ENCODE results near the gene LCE3A.

GRCh38 chr1:152656459-152656858 lies 33.6 kb upstream of the LCE3A start:
- TF ChIP-seq, protein P1, sequence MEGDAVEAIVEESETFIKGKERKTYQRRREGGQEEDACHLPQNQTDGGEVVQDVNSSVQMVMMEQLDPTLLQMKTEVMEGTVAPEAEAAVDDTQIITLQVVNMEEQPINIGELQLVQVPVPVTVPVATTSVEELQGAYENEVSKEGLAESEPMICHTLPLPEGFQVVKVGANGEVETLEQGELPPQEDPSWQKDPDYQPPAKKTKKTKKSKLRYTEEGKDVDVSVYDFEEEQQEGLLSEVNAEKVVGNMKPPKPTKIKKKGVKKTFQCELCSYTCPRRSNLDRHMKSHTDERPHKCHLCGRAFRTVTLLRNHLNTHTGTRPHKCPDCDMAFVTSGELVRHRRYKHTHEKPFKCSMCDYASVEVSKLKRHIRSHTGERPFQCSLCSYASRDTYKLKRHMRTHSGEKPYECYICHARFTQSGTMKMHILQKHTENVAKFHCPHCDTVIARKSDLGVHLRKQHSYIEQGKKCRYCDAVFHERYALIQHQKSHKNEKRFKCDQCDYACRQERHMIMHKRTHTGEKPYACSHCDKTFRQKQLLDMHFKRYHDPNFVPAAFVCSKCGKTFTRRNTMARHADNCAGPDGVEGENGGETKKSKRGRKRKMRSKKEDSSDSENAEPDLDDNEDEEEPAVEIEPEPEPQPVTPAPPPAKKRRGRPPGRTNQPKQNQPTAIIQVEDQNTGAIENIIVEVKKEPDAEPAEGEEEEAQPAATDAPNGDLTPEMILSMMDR (IDR thresholded peaks at IDR 0.05): no peak
- TF ChIP-seq POLR2A (IDR thresholded peaks at IDR 0.05): no peak

Data from uterus (tissue), 2 donors.